ENCODE data around the gene BCL2L14.

Gene BCL2L14

DNA sequence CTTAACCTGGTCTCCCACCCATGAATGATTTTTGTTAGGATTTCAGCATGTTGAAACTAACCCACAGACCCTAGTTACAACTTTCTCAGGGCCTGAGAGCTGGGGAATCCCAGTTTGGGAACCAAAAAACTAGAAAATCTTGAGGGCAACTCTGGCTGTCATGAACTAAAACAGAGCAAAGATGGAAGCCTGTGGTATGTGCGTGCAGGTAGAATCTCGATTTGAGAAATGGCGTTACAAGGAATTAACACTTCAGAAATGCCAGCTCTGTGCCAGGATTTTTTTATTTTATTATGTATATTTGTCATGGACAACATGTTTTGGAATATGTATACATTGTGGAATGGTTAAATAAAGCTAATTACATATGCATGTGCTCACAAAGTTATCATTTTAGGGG is 36.4 kb upstream of the BCL2L14 start:
- no peak for TF ChIP-seq ZNF223 (tag by site-specific recombination; IDR thresholded peaks at IDR 0.05)
- TF ChIP-seq KLF1 (tag by site-specific recombination; IDR thresholded peaks at IDR 0.05), result no peak
- no peak for TF ChIP-seq ZNF621 (tag by site-specific recombination; IDR thresholded peaks at IDR 0.05)
- no peak for TF ChIP-seq KLF9 (tag by site-specific recombination; IDR thresholded peaks at IDR 0.05; ENCODE audit: low read depth)
- no peak for TF ChIP-seq TRIM28 (IDR thresholded peaks at IDR 0.05; ENCODE audit: borderline replicate concordance, low read length)
- POLR2A ChIA-PET, result no interaction called here
- no peak overlapping the region for H3K27ac ChIP-seq (ENCODE audit: extremely low read depth, low read depth, low read length)
- no peaks in the 10 kb centered on the region for H3K4me1 ChIP-seq (ENCODE audit: control insufficient read depth, insufficient read depth, low read length)
- no peaks in the 10 kb centered on the region for H3K36me3 ChIP-seq (ENCODE audit: control insufficient read depth in 2 of 2, insufficient read depth in 1 of 2, low read length in 2 of 2)
- H3K9me3 ChIP-seq (ENCODE audit: control insufficient read depth, insufficient read depth, low read depth, low read length), result no peaks in the 10 kb centered on the region
- no peak overlapping the region for H3K4me3 ChIP-seq (ENCODE audit: low read depth, low read length)
- CTCF ChIA-PET, result interaction anchor here (0.6 to 8.5 kb wide), 10 partner anchors 9 to 1263 kb away, joined by 3 to 161 read pairs (median 4); no protein-coding TSS in a partner anchor

DNA sequence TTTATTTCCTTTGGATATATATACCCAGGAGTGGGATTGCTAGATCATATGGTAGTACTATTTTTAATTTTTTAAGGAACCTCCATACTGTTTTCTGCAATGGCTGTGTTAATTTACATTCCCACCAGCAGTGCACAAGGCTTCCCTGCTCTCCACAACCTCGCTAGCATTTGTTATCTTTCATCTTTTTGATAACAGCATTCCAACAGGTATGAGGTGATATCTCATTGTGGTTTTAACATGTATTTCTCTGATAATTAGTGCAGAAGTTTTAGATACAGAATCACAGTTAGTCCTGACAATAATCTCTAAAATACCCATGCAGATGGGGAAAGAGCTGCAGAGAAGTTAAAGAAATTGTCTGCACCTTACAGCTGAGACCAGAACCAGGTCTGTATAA is 35.5 kb upstream of the BCL2L14 start:
- no peaks in the 10 kb centered on the region for H3K9me3 ChIP-seq (ENCODE audit: control insufficient read depth, insufficient read depth, low read depth, low read length)
- POLR2A ChIA-PET, result no interaction called here
- no peak overlapping the region for H3K27ac ChIP-seq (ENCODE audit: extremely low read depth, low read depth, low read length)
- CTCF ChIA-PET, result interaction anchor here (2.2 to 8.5 kb wide), 2 partner anchors 299 to 454 kb away, joined by 6 to 161 read pairs; no protein-coding TSS in a partner anchor
- no peaks in the 10 kb centered on the region for H3K36me3 ChIP-seq (ENCODE audit: control insufficient read depth in 2 of 2, insufficient read depth in 1 of 2, low read length in 2 of 2)
- no peak for TF ChIP-seq MZF1 (tag by site-specific recombination; IDR thresholded peaks at IDR 0.05; ENCODE audit: borderline replicate concordance)
- TF ChIP-seq ZNF548 (tag by site-specific recombination; IDR thresholded peaks at IDR 0.05), result no peak
- TF ChIP-seq, protein P1, sequence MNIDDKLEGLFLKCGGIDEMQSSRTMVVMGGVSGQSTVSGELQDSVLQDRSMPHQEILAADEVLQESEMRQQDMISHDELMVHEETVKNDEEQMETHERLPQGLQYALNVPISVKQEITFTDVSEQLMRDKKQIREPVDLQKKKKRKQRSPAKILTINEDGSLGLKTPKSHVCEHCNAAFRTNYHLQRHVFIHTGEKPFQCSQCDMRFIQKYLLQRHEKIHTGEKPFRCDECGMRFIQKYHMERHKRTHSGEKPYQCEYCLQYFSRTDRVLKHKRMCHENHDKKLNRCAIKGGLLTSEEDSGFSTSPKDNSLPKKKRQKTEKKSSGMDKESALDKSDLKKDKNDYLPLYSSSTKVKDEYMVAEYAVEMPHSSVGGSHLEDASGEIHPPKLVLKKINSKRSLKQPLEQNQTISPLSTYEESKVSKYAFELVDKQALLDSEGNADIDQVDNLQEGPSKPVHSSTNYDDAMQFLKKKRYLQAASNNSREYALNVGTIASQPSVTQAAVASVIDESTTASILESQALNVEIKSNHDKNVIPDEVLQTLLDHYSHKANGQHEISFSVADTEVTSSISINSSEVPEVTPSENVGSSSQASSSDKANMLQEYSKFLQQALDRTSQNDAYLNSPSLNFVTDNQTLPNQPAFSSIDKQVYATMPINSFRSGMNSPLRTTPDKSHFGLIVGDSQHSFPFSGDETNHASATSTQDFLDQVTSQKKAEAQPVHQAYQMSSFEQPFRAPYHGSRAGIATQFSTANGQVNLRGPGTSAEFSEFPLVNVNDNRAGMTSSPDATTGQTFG (tag by site-specific recombination; IDR thresholded peaks at IDR 0.05; ENCODE audit: borderline replicate concordance), result no peak
- no peaks in the 10 kb centered on the region for H3K4me1 ChIP-seq (ENCODE audit: control insufficient read depth, insufficient read depth, low read length)
- no peak overlapping the region for H3K4me3 ChIP-seq (ENCODE audit: low read depth, low read length)

DNA sequence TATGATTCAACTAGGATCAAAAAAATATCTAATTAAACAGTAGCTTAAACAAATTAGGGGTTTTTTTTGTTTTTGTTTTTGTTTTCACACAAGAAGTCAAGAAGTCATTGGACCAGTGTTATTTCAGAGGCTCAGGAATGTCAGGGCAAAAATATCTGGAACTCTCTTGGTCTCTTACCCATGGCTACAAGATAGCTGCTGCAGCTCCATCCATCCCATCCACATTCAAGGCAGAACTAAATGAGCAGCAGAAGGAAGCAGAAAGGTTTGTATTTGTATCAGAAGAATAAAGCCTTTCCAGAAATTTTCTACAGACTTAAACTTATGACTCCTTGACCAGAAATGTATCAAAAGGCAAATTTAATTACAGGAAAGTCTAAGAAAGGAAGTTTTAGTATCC is 33.8 kb upstream of the BCL2L14 start:
- H3K27ac ChIP-seq (ENCODE audit: extremely low read depth, low read depth, low read length), result no peak overlapping the region
- CTCF ChIA-PET, result interaction anchor here (0.7 to 8.5 kb wide), 7 partner anchors 28 to 456 kb away, joined by 3 to 161 read pairs (median 6); no protein-coding TSS in a partner anchor
- TF ChIP-seq ZNF10 (tag by site-specific recombination; IDR thresholded peaks at IDR 0.05), result no peak
- TF ChIP-seq, protein P2, sequence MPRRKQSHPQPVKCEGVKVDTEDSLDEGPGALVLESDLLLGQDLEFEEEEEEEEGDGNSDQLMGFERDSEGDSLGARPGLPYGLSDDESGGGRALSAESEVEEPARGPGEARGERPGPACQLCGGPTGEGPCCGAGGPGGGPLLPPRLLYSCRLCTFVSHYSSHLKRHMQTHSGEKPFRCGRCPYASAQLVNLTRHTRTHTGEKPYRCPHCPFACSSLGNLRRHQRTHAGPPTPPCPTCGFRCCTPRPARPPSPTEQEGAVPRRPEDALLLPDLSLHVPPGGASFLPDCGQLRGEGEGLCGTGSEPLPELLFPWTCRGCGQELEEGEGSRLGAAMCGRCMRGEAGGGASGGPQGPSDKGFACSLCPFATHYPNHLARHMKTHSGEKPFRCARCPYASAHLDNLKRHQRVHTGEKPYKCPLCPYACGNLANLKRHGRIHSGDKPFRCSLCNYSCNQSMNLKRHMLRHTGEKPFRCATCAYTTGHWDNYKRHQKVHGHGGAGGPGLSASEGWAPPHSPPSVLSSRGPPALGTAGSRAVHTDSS (tag by site-specific recombination; IDR thresholded peaks at IDR 0.05), result no peak
- H3K36me3 ChIP-seq (ENCODE audit: control insufficient read depth in 2 of 2, insufficient read depth in 1 of 2, low read length in 2 of 2), result no peaks in the 10 kb centered on the region
- H3K9me3 ChIP-seq (ENCODE audit: control insufficient read depth, insufficient read depth, low read depth, low read length), result no peaks in the 10 kb centered on the region
- no peak overlapping the region for H3K4me3 ChIP-seq (ENCODE audit: low read depth, low read length)
- POLR2A ChIA-PET, result no interaction called here
- H3K4me1 ChIP-seq (ENCODE audit: control insufficient read depth, insufficient read depth, low read length), result no peaks in the 10 kb centered on the region

DNA sequence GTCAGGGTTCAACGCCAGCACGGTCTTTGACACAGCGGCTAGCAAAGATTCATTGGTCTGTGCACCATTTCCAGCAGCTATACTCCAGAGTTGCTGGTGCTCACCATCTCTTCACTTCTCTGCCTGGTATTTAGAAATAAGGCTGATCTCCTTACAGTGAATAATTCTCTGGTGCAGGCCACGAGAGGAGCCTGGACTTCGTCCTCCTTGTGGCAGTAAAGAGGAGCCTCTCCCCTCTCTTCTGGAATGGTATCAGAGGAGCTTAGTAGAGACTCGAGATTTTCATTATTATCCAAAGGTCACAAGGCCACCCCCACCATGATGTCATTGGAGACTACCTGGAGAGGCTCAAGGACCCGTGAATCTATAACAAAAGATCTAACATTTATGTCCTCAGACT is 30.8 kb upstream of the BCL2L14 start:
- ChIA-PET POLR2A (no interaction called here), CTCF (interaction anchor here (0.6 kb wide), 1 partner anchor 637 kb away, joined by 3 read pairs; no protein-coding TSS in a partner anchor)
- Histone ChIP-seq H3K4me3 (ENCODE audit: low read depth, low read length) (no peak overlapping the region), H3K4me1 (ENCODE audit: control insufficient read depth, insufficient read depth, low read length) (no peaks in the 10 kb centered on the region), H3K9me3 (ENCODE audit: control insufficient read depth, insufficient read depth, low read depth, low read length) (no peaks in the 10 kb centered on the region), H3K27ac (ENCODE audit: extremely low read depth, low read depth, low read length) (no peak overlapping the region), H3K36me3 (ENCODE audit: control insufficient read depth in 2 of 2, insufficient read depth in 1 of 2, low read length in 2 of 2) (no peaks in the 10 kb centered on the region)
- TF ChIP-seq EGR2 (tag by site-specific recombination; IDR thresholded peaks at IDR 0.05; ENCODE audit: low read depth) (no peak), ZNF621 (tag by site-specific recombination; IDR thresholded peaks at IDR 0.05) (no peak), ZNF473 (tag by site-specific recombination; IDR thresholded peaks at IDR 0.05) (no peak), SP2 (tag by site-specific recombination; IDR thresholded peaks at IDR 0.05) (no peak), ZNF214 (tag by site-specific recombination; IDR thresholded peaks at IDR 0.05; ENCODE audit: borderline replicate concordance) (no peak), ZNF223 (tag by site-specific recombination; IDR thresholded peaks at IDR 0.05) (no peak), ZNF175 (tag by site-specific recombination; IDR thresholded peaks at IDR 0.05) (no peak), OSR2 (tag by site-specific recombination; IDR thresholded peaks at IDR 0.05) (no peak), ZNF426 (tag by site-specific recombination; IDR thresholded peaks at IDR 0.05) (no peak), ZNF521 (tag by site-specific recombination; IDR thresholded peaks at IDR 0.05) (no peak), ZBTB21 (tag by site-specific recombination; IDR thresholded peaks at IDR 0.05) (no peak), ZXDB (tag by site-specific recombination; IDR thresholded peaks at IDR 0.05) (no peak), ZNF776 (tag by site-specific recombination; IDR thresholded peaks at IDR 0.05; ENCODE audit: borderline replicate concordance) (no peak), ZNF169 (tag by site-specific recombination; IDR thresholded peaks at IDR 0.05) (no peak)
- TF ChIP-seq, protein P3, sequence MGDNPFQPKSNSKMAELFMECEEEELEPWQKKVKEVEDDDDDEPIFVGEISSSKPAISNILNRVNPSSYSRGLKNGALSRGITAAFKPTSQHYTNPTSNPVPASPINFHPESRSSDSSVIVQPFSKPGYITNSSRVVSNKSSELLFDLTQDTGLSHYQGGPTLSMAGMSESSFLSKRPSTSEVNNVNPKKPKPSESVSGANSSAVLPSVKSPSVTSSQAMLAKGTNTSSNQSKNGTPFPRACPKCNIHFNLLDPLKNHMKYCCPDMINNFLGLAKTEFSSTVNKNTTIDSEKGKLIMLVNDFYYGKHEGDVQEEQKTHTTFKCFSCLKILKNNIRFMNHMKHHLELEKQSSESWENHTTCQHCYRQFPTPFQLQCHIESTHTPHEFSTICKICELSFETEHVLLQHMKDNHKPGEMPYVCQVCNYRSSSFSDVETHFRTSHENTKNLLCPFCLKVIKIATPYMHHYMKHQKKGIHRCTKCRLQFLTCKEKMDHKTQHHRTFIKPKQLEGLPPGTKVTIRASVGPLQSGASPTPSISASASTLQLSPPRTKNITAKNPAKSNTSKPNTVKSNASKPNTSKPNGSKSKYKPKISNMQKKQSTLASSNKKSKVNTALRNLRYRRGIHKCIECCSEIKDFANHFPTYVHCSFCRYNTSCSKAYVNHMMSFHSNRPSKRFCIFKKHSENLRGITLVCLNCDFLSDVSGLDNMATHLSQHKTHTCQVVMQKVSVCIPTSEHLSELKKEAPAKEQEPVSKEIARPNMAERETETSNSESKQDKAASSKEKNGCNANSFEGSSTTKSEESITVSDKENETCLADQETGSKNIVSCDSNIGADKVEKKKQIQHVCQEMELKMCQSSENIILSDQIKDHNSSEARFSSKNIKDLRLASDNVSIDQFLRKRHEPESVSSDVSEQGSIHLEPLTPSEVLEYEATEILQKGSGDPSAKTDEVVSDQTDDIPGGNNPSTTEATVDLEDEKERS (tag by site-specific recombination; IDR thresholded peaks at IDR 0.05), result no peak
